Activated CD8-positive, alpha-beta memory T cell treated with anti-CD3 and anti-CD28 coated beads, Interleukin-2, amount 50 U/mL, for 1 hour (primary cell): ENCODE measurements around the gene MCOLN2.

Source experiments
- DNase-seq: peaks from one replicate; pipeline ENCODE4 v3.0.0-alpha.2; 2020; ENCODE audit errors: extremely low read depth

MCOLN2 gene

DNA sequence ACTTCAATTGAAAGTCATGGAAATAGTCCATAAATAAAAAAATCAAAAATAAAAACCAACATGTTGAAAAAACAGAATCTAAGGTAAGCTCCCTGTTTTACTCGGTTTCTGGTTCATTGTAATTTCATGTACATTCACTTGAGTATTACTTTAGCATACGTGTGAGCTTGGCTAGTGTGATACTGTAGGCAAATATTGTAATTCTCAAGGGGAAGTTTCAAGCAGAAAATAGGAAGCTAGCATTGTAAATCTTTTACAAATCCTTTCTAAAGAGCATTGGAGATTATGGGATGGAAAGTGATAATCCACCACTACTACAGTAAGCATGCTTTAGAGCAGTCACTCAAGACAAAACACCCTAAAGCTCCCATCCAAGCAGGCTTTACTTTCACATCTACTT, 100.6 kb downstream of the MCOLN2 start:
- no peak for DNase-seq

DNA sequence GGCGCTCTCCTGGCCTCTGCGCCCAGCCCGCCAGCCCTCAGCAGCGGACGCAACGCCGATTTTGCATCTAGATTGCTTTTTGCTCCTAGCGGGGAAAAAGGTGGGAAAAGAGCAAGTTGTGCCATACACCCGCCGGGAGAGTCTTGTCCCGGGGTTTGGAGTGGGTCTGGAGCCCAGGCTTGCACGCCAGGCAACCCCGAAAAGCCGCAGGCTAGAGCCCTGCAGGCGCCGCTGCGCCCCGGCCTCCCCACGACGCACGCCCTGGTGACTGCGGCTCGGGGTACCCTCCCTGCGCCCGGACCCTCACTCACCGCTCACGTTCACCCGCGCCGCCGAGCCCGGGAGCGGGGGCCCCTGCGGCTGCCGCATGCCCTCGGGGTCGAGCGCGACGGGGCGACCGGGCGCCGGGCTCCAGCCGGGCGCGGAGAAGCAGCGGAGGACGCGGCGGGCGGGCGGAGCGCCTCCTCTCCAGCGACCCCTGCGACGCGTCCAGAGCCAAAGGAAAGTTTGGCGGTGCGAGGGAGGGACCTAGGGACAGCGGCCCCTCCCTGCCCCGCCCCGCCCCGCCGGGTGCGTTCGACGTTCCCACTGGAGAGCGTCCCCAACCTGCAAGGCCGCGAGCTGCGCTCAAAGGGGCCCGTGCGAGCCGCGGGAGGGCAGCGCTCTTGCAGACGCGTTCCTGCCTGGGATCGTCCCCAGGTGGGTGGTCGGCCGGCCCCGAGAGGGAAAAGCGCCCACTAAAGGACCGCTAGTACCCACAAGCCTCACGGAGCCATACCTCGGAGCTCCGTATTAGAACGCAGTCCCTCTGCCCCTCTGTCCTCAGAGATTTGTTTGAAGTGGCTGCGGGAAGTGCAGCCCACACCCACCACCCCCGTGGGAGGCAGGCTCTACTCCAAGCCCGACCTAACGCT, 104.0 kb downstream of the MCOLN2 start, which contains the start of gene LPAR3:
Gene LPAR3, minus strand, starts transcription at position 502 of the 914 bp plus-strand sequence. CDS start 27,086 bp downstream, outside the sequence.
- no peak for DNase-seq

DNA sequence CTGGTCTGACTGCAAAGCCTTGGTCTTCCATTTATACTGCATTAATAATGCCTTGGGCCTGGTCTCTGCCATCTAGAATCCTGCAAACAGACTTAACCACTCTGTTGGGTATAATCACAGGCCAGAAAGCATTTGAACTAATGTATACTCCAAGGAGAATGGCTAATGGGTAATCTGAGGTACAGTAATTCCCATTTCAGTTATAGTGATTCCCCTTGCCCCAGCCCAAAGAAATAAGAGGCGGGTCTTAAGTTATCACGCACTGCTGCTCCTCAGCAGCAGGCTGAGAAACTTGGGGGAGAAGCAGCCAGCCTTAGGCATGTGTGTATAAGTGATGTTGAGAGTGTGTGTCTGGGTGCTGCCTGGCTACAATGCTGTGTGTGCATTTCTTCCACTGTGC, 106.3 kb downstream of the MCOLN2 start:
- DNase-seq: no peak

DNA sequence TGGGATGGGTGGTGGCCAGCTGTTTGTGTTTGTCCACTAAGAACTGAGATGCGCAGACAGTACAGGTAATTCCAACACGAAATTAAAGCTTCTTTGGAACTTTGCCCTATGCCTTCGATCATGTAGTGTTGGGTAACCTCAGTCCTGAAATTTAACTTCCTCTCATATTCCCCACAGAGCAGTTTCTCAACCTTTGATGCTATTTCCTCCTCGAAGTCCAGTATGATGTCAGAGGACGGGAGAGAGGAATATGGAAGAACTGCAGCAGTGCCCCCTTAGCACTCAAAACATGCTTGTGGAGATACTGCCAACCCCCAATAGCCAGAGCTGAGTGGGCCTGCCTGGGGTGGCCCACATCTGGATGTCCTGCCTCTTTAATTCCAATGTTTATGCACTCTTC, 107.5 kb downstream of the MCOLN2 start:
- no peak for DNase-seq

DNA sequence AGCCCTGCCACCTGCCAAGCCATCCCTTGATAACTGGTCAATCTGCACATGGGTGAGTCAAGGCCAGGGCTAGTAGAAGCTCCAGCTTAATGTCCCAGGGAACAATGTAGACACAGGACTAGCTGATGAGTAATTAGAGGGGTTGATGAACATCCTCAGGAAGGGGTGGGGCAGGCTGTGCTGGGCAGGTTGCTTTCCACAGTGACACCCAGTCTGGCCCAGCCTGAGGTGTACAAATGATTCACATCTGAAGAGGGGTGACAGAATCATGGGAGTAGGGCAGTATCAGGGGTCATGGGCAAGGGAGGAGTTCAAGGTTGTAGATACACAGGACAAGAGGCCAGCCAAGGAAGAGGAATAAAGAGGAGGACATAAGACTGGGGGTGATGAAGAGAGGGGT, 108.2 kb downstream of the MCOLN2 start:
- DNase-seq: no peak

DNA sequence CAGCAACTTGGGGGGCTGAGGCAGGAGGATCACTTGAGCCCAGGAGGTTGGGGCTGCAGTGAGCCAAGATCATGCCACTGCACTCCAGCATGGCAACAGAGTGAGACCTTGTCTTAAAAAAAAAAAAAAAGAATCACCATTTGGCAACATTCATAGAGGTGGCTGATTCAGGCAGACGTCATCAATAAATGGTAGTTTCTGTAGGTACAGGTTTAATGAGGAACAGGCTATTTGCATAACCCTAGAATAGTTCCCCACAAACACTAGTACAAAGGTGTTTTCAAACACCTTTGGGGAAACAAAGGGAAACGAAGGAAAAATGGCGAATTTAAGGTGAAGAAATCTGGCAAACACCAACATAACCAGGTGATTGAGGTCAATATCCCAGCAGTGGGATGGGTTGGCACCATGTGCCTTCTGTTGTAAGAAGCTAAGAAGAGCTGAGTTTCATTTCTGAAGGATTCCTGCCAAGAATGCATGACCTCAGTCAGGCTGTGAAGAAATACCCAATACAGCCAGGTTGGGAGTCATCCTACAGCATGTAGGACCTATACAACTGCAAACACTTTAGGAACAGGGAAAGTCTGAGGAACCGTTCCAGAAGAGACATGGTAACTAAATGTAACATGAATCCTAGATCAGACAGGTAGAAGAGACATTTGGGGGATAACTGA, 109.5 kb downstream of the MCOLN2 start:
- DNase-seq: no peak

DNA sequence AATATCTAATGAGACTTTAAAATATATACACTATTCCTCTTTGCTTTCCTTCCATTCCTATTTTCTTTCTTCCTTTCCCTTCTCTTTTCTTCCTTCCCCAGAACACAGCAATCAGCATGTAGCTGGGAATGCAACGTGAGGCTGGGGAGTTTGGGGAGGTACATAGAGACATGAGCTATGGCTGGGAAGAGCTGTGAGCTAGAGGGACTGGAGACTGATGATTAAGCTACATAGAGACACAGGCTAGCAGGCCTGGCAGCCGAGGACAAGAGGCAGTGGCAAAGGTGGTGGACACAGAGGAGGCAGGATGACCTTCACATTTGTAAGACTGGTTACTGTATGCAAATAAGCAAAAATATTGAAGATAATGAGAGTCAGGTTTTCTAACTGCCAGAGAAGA, 111.4 kb downstream of the MCOLN2 start:
- no peak for DNase-seq

DNA sequence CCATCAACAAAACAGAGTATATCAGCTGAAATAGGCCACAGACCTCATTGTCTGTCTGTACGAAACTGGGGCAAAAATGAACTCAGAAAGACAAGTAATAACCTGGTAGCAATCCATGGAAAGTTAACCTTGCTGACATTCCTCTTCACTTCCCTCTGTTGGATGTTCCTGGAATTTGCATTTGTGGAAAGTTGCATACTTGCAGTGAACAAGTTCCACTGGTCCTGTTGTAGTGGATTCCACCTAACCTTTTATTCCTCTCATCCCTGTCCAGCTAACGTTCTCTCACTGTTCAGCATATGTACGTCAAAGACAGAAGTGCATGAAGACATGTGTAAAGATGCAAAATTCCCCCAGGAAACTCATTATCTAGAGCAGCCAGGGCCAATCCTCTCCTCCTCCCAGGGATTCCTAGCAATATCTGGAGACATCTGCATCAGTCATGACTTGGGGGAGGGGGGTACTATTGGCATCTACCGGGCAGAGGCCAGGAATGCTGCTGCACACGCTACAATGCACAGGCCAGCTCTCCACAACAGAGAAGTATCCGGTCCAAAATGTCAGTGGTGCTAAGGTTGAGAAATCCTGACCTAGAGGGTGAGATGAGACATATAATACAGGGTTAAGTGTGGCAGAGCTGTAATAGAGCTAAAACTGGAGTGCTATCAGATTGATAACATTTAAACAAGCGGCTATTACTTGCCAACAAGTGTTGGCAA, 112.1 kb downstream of the MCOLN2 start:
- DNase-seq: no peak

DNA sequence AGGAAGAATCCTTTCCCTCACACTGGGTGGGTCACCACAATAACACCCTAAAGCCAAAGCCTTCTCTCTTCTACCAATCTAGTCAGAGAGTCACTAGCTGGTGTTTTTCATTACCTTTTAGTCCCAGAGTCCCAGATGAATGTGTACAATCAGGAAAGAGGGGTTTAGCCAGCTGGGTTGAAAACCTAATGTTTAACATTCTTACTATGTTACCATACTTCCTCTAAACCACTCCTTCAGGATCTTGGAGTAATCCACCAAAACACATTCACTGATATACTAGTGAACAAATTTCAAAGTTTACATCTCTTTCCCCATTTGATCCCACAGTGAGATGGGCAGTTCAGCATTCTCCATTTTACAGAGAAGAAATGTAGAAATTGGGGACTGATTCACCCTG, 113.6 kb downstream of the MCOLN2 start:
- DNase-seq: no peak

DNA sequence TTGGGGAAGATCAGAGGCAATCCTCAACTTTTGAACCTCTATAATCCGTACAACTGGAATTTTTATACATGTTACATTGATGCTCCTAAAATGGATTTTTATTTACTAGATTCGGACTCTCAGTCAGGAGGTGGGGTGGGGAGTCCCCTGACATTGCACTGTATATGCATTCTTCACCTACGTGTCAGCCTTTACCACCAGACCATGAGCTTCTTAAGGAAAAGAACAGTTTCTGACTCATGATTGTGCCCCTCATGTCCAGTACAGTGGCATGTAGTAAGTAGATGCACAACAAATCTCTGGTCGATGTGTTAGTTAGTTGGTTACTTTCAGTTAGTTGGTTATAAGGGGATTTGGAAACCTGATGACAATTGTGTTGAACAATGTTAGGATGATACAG, 119.3 kb downstream of the MCOLN2 start:
- DNase-seq: no peak

DNA sequence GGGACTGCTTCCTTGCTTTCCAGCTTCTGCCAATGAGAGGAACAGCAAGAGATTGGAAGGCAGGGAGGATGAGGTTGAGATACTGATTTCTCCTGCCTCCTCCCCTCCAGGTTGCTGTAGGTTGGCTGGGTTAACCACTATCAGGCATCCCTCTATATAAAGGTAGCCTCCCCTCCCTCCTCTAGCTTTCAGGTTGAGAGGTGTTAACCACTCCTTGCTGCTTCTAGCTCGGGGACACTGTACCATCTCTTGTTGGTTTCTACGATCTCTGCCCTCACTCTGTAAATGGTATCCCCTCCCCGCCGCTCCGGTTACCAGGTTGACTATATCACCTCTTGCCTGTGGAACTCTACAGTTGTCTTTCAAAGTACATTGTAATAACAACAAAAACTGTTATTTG, 120.6 kb downstream of the MCOLN2 start:
- DNase-seq: no peak
